Measurements from ENCODE around the gene ZNF587B.
"Not testable (repeated sequence)": the region's sequence is repeated elsewhere in the genome, so short reads cannot be mapped to it uniquely, and the experiment has no call there.

The ZNF587B gene

DNA sequence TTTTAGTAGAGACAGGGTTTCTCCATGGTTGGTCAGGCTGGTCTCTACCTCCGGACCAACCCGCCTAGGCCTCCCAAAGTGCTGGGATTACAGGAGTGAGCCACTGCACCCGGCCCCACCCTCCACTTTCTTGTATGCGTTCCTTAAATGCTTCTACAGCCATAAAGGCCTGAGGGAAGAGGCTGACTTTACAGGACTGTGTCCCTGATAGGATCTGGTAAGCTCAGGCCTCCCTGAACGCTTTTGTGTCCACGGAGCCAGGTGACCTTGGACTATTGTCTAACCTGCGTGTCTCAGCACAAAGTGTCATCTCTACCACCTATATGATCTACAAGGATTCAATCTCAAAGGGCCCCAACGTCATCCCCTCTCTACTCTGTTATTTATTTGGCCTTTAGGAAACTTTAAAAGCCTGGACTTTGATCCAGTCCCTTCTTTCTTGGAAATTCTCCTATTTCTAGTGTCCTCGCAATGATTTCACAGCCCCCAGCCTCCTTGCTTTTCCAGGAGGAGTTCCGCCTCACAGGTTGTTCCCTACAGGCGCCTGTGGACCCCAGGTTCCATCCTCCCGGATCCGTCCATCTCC is 16.1 kb upstream of the ZNF587B start:
- ATAC-seq, result no peak
- DNase-seq, result no peak
- Mint-ChIP-seq H3K9me3 (no peaks in the 10 kb centered on the region), H3K27ac (peak overlapping the region; percentile 84), H3K36me3 (ENCODE audit: low read depth) (peaks cover 27% of the 10 kb centered on the region), H3K4me1 (peaks cover 50% of the 10 kb centered on the region), H3K27me3 (no peaks in the 10 kb centered on the region), H3K4me3 (peak overlapping the region; percentile 91)

DNA sequence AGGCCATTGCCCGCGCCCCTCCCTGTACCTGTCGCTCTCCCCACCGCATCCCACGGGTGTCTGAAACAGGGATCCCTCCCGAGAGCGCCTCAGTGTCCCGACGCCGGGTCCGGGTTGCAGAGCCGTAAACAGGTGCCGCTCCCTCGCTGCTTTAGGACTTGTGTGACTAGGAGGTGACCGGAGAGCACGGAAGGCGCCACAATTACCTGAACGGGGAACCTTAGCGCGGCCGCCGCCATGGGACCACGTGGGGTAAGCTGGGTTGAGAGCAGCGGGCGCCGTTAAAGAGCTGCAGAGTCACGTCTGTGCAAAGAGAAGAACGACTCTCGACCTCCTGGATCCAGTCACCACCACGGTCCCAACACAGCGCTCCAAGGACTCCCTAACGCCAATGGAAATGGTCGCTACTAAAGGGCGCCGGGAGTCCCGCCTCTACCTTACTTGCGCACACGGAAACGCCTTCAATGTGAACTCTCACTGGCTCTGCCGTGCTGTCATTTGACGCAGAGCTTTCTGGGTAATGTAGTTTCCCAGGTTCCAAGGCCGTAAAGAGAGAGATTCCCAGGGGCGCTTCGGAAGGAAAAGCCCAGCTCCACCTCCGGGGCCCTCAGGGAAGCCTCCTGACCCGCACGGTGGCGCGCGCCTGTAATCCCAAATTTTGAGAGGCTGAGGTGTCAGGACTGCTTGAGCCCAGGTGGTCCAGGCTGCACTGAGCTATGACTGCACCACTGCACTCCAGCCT is 15.4 kb upstream of the ZNF587B start, which contains the start of gene ZNF552:
ZNF552 (minus strand) TSS at position 409 of the 742 bp plus-strand sequence; CDS start at position 239, 170 bp downstream.
- Mint-ChIP-seq H3K4me3 (peak within 1 kb of the TSS; percentile 91), H3K9me3 (no peaks in the 10 kb centered on the region), H3K27ac (peak within 1 kb of the TSS; percentile 84), H3K27me3 (no peaks in the 10 kb centered on the region), H3K36me3 (ENCODE audit: low read depth) (peaks cover 23% of the 10 kb centered on the region), H3K4me1 (peaks cover 52% of the 10 kb centered on the region)
- ATAC-seq (peak; percentile 82), DNase-seq (peak; percentile 73)

DNA sequence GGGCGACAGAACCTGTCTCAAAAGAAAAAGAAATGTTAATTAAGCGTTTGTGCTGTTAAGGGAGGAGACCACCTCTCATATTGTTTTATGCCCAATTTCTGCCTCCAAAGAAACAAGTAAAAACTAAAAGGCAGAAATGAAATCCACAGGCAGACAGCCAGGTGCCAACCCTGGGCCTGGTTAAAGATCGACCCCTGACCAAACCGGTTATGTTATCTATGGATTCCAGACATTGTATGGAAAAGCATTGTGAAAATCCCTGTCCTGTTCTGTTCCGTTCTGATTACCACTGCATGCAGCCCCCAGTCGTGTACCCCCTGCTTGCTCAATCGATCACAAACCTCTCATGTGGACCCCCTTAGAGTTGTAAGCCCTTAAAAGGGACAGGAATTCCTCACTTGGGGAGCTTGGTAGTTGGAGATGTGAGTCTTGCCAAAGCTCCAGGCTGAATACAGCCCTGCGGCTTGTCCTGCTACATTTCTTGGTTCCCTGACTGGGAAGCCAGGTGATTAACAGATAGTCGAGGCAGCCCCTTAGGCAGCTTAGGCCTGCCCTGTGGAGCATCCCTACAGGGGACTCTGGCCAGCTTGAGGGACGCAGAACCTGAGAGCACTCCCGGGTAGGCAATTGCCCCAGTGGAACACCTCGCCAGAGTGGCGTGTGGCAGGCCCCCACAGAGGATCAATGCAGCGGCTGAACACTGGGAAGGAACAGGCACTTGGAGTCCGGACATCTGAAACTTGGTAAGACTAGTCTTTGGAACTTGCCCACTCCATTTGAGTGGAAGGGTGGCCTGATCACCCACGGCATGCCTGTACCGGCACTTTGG is 14.6 kb upstream of the ZNF587B start:
- H3K4me3 Mint-ChIP-seq, result peak overlapping the region; percentile 91
- no peak for DNase-seq
- H3K36me3 Mint-ChIP-seq (ENCODE audit: low read depth), result peaks cover 26% of the 10 kb centered on the region
- no peaks in the 10 kb centered on the region for H3K27me3 Mint-ChIP-seq
- no peaks in the 10 kb centered on the region for H3K9me3 Mint-ChIP-seq
- ATAC-seq, result no peak
- peak overlapping the region; percentile 84 for H3K27ac Mint-ChIP-seq
- peaks cover 54% of the 10 kb centered on the region for H3K4me1 Mint-ChIP-seq

DNA sequence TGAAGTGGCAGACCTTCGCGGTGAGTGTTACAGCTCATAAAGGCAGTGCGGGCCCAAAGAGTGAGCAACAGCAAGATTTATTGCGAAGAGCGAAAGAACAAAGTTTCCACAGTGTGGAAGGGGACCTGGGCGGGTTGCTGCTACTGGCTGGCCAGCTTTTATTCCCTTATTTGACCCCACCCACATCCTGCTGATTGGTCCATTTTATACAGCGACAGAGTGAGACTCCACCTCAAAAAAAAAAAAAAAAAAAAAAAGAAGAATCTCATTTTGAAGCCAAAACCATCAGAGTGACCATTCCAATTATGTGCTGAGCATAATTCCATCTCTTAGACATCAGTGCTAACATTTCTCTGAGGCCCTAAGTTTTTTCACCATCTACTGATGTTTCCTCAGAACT is 13.4 kb upstream of the ZNF587B start:
- ATAC-seq, result no peak
- Mint-ChIP-seq H3K36me3 (ENCODE audit: low read depth) (peaks cover 29% of the 10 kb centered on the region), H3K9me3 (no peaks in the 10 kb centered on the region), H3K27ac (peak overlapping the region; percentile 17), H3K4me3 (no peak overlapping the region), H3K4me1 (peaks cover 61% of the 10 kb centered on the region), H3K27me3 (no peaks in the 10 kb centered on the region)
- DNase-seq, result no peak

DNA sequence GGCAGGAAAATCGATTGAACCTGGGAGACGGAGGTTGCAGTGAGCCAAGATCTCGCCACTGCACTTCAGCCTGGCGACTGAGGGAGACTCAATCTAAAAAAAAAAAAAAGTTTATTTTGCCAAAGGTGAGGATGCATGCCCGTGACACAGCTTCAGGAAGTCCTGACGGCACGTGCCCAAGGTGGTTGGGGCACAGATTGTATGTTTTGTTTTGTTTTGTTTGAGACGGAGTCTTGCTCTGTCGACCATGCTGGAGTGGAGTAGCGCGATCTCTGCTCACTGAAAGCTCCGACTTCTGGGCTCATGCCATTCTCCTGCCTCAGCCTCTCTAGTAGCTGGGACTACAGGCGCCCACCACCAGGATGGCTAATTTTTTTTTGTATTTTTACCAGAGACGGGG is 12.1 kb upstream of the ZNF587B start:
- no peak for ATAC-seq
- Mint-ChIP-seq H3K4me1 (peaks cover 60% of the 10 kb centered on the region), H3K27ac (no peak overlapping the region), H3K9me3 (no peaks in the 10 kb centered on the region), H3K4me3 (no peak overlapping the region), H3K36me3 (ENCODE audit: low read depth) (peaks cover 30% of the 10 kb centered on the region), H3K27me3 (no peaks in the 10 kb centered on the region)
- no peak for DNase-seq

GRCh38 chr19:57818378-57818777 is 11.7 kb upstream of the ZNF587B start:
- no peaks in the 10 kb centered on the region for H3K27me3 Mint-ChIP-seq
- H3K36me3 Mint-ChIP-seq (ENCODE audit: low read depth), result peaks cover 31% of the 10 kb centered on the region
- no peaks in the 10 kb centered on the region for H3K9me3 Mint-ChIP-seq
- peaks cover 60% of the 10 kb centered on the region for H3K4me1 Mint-ChIP-seq
- peak overlapping the region; percentile 99 for H3K4me3 Mint-ChIP-seq
- no peak for DNase-seq
- ATAC-seq, result no peak
- peak overlapping the region; percentile 93 for H3K27ac Mint-ChIP-seq

DNA sequence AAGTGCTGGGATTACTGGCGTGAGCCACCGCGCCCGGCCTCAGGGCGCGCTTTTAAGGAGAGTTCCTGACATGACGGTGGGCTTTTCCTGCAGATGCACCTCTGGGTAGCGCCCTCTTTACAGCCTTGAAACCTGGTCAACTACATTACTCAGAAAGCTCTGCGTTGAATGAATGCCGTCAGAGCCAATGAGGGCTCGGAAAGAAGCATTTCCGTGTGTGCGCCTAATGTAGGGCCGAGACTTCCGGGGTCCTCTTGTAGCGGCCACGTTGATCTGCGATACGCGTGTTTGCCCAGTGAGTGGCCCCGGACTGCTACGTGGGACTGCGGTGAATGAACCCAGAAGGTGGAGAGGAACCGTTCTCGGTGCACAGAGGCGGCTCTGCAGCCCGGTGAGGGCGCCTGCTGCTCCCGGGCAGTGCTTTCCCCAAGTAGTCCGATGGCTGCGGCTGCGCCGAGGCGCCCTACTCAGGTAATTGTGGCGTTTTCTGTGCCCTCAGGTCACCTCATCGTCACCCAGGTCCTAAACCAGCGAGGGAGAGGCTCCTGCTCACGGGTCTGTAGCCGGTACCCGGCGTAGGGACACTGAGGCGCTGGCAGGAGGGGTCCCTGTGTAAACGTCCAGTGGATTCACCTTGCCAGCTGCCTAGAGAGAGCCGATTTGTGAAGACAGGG is 10.5 kb upstream of the ZNF587B start:
- DNase-seq (peak; percentile 76), ATAC-seq (peak; percentile 96)
- peak overlapping the region; percentile 93 for H3K27ac Mint-ChIP-seq
- no peaks in the 10 kb centered on the region for H3K9me3 Mint-ChIP-seq
- peaks cover 63% of the 10 kb centered on the region for H3K4me1 Mint-ChIP-seq
- peaks cover 40% of the 10 kb centered on the region for H3K36me3 Mint-ChIP-seq (ENCODE audit: low read depth)
- peak overlapping the region; percentile 99 for H3K4me3 Mint-ChIP-seq
- H3K27me3 Mint-ChIP-seq, result no peaks in the 10 kb centered on the region

- peak overlapping the region; percentile 99 for H3K4me3 Mint-ChIP-seq
- no peaks in the 10 kb centered on the region for H3K27me3 Mint-ChIP-seq
- peak overlapping the region; percentile 93 for H3K27ac Mint-ChIP-seq
- DNase-seq, result no peak
- H3K9me3 Mint-ChIP-seq, result no peaks in the 10 kb centered on the region
- peaks cover 57% of the 10 kb centered on the region for H3K4me1 Mint-ChIP-seq
- H3K36me3 Mint-ChIP-seq (ENCODE audit: low read depth), result peaks cover 45% of the 10 kb centered on the region
- no peak for ATAC-seq
Observed at GRCh38 chr19:57820599-57820998, 9.5 kb upstream of the ZNF587B start.

DNA sequence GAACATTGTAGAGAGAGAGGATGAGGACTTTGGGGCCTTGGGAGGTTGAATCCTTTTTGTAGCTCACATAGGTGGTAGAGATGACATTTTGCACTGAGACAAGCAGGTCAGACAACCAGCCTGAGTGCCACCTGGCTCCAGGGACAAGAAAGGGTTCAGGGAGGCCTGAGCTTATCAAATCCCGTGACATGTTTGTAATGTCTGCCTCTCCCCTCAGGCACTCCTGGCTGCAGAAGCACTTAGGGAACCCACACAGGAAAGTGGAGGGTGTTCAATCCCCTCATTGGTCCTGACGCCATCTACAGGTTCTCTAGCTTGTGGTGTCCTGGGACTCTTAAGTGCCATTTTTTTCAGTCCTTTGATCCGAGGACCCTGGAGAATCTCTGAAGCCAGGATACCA is 9.0 kb upstream of the ZNF587B start:
- peaks cover 49% of the 10 kb centered on the region for H3K36me3 Mint-ChIP-seq (ENCODE audit: low read depth)

GRCh38 chr19:57821501-57821900 is 8.6 kb upstream of the ZNF587B start:
- not testable (repeated sequence) for H3K9me3 Mint-ChIP-seq, H3K27ac Mint-ChIP-seq, DNase-seq, ATAC-seq, H3K27me3 Mint-ChIP-seq
- peak overlapping the region; percentile 99 for H3K4me3 Mint-ChIP-seq
- H3K36me3 Mint-ChIP-seq (ENCODE audit: low read depth), result peaks cover 52% of the 10 kb centered on the region
- H3K4me1 Mint-ChIP-seq, result peaks cover 54% of the 10 kb centered on the region

More for the DNA sequence above, 9.0 kb upstream of the ZNF587B start:
- not testable (repeated sequence) for H3K9me3 Mint-ChIP-seq, ATAC-seq, DNase-seq, H3K27me3 Mint-ChIP-seq
- H3K4me1 Mint-ChIP-seq, result peaks cover 54% of the 10 kb centered on the region
- H3K4me3 Mint-ChIP-seq, result peak overlapping the region; percentile 99
- peak overlapping the region; percentile 93 for H3K27ac Mint-ChIP-seq

DNA sequence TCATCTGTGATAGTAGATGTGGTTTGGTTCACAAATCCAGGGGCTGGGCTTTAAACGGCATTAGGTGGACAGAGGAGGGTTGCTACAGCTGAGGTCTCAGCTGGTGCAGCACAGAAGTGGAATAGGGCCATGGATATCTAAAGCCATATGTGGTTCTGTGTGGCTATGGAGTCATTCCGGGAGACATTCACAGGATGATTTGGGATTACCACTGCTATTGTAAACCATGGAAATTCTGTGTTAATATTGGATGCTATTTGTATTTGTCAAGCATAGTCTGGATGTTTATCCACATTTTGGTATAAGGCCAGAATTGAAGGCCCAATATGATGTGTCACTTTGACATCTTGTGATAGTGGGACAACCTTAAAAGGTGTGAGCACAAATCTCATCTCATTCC is 6.9 kb upstream of the ZNF587B start:
- peaks cover 63% of the 10 kb centered on the region for H3K4me1 Mint-ChIP-seq
- H3K27me3 Mint-ChIP-seq, ATAC-seq, DNase-seq, H3K9me3 Mint-ChIP-seq: not testable (repeated sequence)
- H3K4me3 Mint-ChIP-seq, result peak overlapping the region; percentile 44
- peak overlapping the region; percentile 62 for H3K27ac Mint-ChIP-seq
- H3K36me3 Mint-ChIP-seq (ENCODE audit: low read depth), result peaks cover 60% of the 10 kb centered on the region

- DNase-seq, H3K9me3 Mint-ChIP-seq, H3K27me3 Mint-ChIP-seq, ATAC-seq: not testable (repeated sequence)
- Mint-ChIP-seq H3K27ac (peak overlapping the region; percentile 62), H3K36me3 (ENCODE audit: low read depth) (peaks cover 60% of the 10 kb centered on the region), H3K4me1 (peaks cover 59% of the 10 kb centered on the region), H3K4me3 (peak overlapping the region; percentile 34)
Observed at GRCh38 chr19:57823608-57824007, 6.5 kb upstream of the ZNF587B start.

GRCh38 chr19:57825511-57825910 is 4.6 kb upstream of the ZNF587B start:
- Mint-ChIP-seq H3K27ac (no peak overlapping the region), H3K4me1 (peaks cover 52% of the 10 kb centered on the region), H3K9me3 (no peaks in the 10 kb centered on the region), H3K4me3 (no peak overlapping the region), H3K27me3 (no peaks in the 10 kb centered on the region), H3K36me3 (ENCODE audit: low read depth) (peaks cover 66% of the 10 kb centered on the region)
- DNase-seq (no peak), ATAC-seq (no peak)

DNA sequence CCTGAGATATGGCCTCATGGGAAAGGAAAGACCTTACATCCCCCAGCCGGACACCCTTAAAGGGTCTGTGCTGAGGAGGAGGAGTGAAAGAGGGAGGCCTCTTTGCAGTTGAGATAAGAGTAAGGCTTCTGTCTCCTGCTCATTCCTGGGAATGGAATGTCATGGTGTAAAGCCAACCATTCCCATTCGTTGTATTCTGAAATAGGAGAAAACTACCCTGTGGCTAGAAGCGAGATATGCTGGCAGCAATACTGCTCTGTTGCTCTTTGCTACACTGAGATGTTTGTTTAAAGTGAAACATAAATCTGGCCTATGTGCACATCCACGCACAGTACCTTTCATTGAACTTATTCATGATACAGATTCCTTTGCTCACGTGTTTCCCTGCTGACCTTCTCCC is 783 bp upstream of the ZNF587B start:
- Mint-ChIP-seq H3K36me3 (ENCODE audit: low read depth) (peaks cover 47% of the 10 kb centered on the region), H3K4me3 (no peak overlapping the region), H3K9me3 (no peaks in the 10 kb centered on the region), H3K4me1 (peaks cover 25% of the 10 kb centered on the region), H3K27me3 (no peaks in the 10 kb centered on the region), H3K27ac (no peak overlapping the region)
- ATAC-seq (no peak), DNase-seq (no peak)

All from activated naive CD8-positive, alpha-beta T cell treated with anti-CD3 and anti-CD28 coated beads, Interleukin-2, amount 50 U/mL, for 24 hours (primary cell).